GM18520 (cell line): ENCODE results near the gene KDM3A.
A peak's percentile ranks its signal among the peaks of the same experiment; 100 is the strongest.

ENCODE experiments used
- ATAC-seq: cut with Tn5 transposase; IDR thresholded peaks from one replicate; pipeline ENCODE4 v1.9.1; 2021; ENCODE audit not compliant: unreplicated experiment

Gene KDM3A

DNA sequence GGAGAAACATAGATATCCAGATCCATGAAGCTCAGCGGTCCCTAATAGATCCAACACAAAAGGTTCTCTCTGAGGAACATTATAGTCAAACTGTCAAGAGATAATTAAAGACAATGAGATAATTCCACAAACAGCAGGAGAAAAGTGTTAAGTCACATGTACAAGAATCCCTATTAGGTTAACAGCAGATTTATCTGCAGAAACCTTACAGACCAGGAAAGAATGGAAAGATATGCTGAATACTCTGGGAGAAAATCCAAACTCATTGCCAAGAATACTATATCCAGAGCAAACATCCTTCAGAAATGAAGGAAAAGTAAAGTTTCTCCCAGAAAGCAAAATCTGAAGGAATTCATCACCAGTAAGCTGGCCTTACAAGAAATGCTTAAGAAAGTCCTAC lies 10.8 kb upstream of the KDM3A start:
- no peak for ATAC-seq

DNA sequence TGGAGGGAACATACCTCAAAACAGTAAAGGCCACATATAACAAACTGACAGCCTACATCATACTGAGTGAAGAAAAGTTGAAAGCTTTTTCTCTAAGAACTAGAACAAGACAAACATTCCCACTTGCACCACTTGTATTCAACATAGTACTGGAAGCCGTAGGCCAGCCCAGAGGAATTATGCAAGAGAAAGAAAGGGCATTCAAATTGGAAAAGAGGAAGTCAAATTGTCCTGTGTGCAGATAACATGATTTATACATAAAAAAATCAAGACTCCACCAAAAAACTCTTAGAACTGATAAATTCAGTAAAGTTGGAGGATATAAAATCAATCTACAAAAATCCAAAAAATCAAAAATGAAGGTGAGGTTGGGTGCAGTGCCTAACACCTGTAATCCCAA lies 8.0 kb upstream of the KDM3A start:
- ATAC-seq, result no peak

GRCh38 chr2:86434290-86434689 lies 6.9 kb upstream of the KDM3A start:
- no peak for ATAC-seq

GRCh38 chr2:86435531-86435930 lies 5.6 kb upstream of the KDM3A start:
- no peak for ATAC-seq

DNA sequence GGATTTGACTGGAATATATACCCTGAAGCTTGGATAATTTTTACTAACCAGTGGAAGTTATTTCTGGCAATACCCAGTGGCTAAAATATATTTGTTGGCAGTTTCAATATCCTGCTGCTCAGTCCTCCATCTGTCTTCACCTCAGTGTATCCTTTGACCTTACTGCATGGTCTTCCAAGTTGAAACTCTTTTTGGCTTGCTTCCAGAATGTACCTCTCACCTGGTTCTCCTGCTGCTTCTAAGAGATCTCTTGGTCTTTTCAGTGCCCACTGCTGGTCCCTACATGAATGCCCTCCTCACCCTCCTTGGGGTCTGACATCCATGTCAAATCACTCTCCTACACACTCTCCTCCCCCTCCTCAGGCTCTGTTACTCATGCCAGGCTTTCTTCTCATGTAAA lies 4.8 kb upstream of the KDM3A start:
- no peak for ATAC-seq

- ATAC-seq, result no peak
Observed at GRCh38 chr2:86439879-86440630, 1.1 kb upstream of the KDM3A start.

- ATAC-seq, result no peak
Observed at GRCh38 chr2:86441392-86441881, 266 bp downstream of the KDM3A start.

DNA sequence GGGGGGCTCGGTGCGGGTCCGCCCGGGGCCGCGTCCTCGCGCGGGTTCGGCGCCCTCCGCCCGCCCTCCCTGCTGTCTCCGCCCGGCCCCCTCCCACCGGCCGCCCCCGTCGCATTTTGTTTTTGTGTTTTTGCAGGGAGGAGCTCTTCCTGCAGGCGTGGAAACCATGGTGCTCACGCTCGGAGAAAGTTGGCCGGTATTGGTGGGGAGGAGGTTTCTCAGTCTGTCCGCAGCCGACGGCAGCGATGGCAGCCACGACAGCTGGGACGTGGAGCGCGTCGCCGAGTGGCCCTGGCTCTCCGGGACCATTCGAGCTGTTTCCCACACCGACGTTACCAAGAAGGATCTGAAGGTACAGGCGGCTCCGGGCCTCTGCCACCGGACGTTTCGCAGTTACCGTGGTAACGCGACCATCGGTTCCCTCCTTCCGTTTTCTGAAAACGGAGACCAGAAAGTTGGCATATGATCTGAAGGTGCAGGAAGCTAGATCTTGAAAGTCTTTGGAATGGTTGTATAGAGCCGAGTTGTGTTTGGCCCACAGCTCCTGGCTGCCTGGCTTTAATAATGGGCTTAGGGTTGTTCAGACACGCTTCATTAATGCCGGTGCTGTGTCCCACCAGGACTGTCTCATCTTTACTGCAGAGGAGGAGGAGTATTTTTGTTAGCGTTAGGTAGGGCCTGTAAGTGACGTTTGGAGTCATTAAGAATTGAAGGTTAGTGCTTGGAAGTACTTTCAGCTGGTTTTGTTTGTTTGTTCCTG lies 891 bp downstream of the KDM3A start:
- no peak for ATAC-seq

- ATAC-seq, result peak; percentile 49
Observed at GRCh38 chr2:86442642-86443005, 1.5 kb downstream of the KDM3A start.

DNA sequence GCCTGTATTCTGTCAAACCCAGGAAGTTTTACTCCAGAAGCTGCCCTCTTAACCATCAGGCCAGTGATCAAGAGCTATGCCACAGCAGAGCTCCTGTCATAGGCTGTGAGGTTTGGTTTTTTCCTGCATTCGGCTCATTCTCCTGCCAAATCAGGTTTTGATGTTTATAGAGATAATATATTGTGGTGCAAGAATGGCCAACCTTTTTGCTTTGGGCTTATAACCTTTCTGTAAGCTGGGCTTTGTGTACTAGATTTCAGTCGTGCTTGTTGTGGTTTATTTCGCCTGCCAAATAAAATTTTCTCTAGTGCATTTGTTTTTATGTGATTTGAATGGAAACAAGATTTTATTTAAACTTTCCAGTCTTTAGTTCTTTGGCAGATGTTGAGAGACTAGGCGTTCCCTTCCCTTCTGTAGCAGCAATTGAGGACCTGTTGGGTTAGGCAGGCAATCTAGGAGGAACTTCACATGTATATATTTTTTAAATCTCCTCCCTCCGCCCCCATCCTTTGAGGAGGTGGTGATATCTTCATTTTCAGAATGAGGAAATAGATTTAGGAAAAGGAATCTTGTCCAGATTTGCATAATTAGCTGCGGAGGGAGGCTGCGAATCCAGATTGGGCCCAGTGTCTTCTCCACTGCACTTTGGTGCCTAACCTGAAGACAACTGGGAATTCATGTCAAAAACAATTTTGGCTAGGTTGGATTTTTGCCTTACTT lies 2.6 kb downstream of the KDM3A start:
- ATAC-seq, result no peak

DNA sequence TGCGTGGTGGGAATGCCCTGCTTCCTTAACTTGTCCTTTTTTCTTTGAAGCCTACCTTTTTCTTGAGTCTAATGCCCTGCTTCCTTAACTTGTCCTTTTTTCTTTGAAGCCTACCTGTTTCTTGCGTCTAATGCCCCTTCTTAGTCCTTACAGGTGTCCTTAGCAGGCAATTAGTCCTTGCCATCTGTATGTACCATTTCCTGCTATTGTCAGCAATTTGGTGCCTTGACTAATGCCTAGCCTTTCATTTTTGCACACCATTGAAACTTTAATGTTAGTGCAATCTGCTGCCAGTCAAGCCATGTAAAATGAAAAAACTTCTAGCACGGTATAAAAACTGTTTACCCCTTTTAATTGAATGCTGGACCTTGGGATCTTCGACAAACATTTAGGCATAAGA lies 4.3 kb downstream of the KDM3A start:
- ATAC-seq, result no peak

DNA sequence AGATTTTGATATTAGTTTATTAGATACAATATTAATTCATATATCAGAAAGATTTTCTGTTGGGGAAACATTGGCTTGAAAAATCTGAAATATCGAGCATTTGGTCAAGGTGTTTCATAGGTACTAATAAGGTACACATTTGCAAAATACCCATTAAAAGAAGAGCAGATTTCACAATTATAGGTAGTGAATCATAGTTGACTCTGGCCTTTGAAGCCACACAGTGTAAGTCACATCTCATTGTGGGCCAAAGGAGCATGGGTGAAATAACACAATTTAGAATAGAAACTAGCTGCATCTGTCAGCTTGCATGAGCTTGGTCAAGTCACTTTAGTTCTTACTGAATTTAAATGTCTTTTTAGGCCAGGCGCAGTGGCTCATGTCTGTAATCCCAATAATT lies 4.9 kb downstream of the KDM3A start:
- no peak for ATAC-seq

DNA sequence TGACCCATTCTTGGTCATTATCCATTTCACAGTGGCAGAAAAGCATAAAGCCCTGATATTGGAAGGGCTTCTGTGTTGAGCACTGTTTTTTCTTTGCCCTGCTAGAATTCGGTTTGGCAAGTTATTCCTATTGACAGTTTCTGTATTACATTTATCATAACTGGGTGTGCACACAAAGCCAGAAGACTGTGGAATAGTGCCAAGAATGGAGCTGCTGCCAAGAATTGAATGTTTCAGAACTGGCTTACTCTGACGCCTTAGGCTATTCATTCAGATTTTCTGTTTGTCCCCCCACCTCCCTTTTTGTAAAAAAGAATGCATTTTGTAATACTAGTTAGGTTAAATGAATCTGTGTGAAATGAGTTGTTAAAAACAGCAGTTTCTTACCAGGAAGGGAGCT lies 12.7 kb downstream of the KDM3A start:
- no peak for ATAC-seq

- no peak for ATAC-seq
Observed at GRCh38 chr2:86454238-86454637, 13.1 kb downstream of the KDM3A start.

DNA sequence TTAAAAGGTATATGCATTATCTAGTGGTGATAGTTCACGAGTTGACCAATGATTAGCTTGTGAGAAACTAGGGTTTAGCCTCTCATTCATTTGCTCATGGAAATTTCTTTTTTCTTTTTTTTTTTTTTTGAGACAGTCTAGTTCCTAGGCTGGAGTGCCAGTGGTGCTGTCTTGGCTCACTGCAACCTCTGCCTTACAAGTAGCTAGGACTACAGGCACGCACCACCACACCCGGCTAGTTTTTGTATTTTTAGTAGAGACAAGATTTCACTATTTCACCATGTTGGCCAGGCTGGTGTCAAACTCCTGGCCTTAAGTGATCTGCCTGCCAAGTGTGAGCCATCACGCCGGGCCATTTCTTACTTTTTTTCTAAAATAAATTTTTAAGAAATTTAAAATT lies 14.0 kb downstream of the KDM3A start:
- ATAC-seq, result no peak

DNA sequence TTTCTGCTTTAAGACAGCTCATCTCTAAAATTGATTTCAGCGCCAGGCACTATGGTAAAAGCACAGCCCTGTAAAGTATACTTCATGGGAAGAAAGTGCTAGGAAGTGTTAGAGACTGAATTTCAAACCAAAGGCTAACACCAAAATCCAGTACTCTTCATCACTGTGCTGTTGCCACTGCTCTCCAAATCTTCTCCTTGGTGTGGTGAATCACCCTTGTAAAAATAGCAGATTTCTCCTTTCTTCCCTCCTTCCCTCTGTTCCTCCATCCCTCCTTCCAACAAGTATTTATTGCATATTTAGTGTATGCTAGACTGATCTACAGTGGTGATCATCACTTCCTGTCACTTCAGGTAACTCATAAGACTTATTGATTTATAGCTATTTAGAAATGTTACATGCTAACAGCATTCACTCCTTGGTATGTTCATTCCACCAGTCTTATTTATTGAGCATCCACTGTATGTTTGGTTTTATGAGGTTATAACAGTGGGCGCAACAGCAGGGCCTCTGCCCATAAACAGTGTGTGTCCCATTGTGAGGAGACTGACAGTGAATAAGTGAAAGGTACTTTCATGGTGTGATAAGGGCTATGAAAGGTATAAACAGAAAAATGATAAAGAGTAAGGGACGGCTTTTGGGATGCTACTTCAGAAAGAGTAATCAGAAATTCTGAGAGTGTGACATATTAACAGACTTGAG lies 20.0 kb downstream of the KDM3A start:
- ATAC-seq, result no peak

DNA sequence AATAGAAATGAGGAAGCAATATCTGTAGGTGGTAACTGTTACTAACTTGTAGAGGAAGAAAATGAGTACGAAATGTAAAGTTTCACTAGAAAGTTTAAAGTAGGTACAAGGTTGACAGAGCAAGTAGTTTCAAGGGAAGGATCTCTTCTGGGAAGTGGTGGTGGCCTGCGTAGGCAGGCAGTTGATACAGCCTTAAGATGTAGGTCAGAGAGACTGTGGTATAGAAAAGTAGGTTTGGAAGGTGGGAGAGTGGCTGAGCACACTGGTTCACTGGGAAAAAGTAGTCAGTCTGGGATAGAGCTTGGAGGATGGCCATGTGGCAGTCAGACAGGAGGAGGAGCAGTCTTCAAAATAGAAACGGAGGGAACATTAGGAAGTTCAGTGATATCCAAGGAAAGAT lies 23.5 kb downstream of the KDM3A start:
- ATAC-seq, result no peak

DNA sequence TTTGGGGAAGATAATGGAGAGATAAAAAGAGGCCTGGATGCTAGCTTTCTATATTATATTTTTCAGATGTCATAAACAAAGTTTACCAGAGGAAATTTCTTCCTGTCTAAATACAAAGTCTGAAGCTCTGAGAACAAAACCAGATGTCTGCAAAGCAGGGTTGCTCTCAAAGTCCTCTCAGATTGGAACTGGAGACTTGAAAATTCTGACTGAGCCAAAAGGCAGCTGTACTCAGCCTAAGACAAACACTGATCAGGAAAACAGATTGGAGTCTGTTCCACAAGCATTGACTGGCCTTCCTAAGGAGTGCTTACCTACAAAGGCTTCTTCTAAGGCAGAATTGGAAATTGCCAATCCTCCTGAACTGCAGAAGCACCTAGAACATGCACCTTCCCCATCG lies 25.1 kb downstream of the KDM3A start:
- ATAC-seq, result no peak

DNA sequence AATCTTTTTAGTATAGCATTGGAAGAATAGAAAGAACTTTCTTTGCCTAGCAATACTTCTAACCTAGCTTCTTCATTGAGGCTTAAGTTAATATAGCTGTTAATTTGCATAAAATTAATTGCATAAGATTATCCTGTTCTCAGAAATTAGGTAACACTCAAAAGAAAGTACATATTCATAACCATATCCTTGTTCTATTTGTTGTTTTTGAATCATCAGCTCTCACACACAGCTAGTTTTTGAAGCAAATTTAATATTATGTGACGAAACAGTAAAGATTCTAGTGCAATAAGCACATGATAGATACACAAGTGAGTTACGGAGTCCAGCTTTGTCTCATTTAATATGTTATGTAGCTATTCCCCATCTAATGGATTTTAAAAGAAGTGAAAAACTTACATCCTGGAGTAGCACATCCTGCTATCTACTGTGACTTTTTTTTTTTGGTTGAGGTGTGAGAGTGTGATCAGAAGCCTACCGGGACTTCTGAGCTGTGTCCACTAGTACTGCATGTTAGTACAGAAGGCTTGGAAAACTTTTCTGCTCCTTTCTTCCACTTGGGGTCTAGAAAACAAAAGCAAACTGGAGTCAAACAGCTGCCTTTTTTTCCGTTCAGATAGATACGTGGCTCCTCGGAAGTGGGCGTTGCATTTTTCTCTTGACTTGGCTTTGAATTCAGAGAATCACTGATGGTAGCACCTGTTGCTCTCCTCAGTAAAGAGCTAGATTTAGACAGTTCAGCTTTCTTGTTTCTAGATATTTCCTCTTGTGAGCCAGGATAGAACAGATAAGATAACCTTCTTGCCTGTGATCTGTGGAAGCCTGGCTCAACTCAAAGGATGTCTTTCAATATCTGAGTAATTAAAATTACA lies 27.2 kb downstream of the KDM3A start:
- ATAC-seq, result no peak

- ATAC-seq, result no peak
Observed at GRCh38 chr2:86470890-86471289, 29.7 kb downstream of the KDM3A start.
